Kidney epithelial cell (primary cell): ENCODE results near the gene TGFA. TPM values are rescaled to one million over a fixed set of nuclear protein-coding genes. Genes with fewer than 3 reads are reported as not detected.

Experiments
- DNase-seq: peaks from one replicate; pipeline ENCODE4 v3.0.0-alpha.2; 2010; ENCODE audit warnings: low read depth
- H3K27me3 ChIP-seq: 2 replicates; pipeline ENCODE4 v1.6.0; 2011; ENCODE audit warnings: low read length; ENCODE audit not compliant: control insufficient read depth, insufficient read depth
- H3K36me3 ChIP-seq: 2 replicates; pipeline ENCODE4 v1.5.1; 2011; ENCODE audit warnings: low read length; ENCODE audit not compliant: control insufficient read depth, insufficient read depth
- H3K4me3 ChIP-seq: 2 replicates; pipeline ENCODE4 v1.5.1; 2011; ENCODE audit warnings: low read depth, mild to moderate bottlenecking, control low read depth, low read length
- total RNA-seq: library from RNA; depleted of rRNA; stranded (reverse); fragments of >200 nt; gene quantifications from 2 replicates; pipeline ENCODE4 v1.2.3, GENCODE V29; 2015
- TF ChIP-seq, protein P1 (sequence below): IDR thresholded peaks from 2 replicates; pipeline ENCODE4 v1.5.1; 2011; ENCODE audit warnings: mild to moderate bottlenecking, moderate library complexity, low read length, control low read depth, inconsistent platforms; ENCODE audit not compliant: insufficient read depth, poor library complexity, severe bottlenecking

TGFA gene
- total RNA-seq, 1 donor from 2014 or later: 72.1 TPM

- Histone ChIP-seq H3K36me3 (no peaks in the 10 kb centered on the region), H3K4me3 (no peak overlapping the region), H3K27me3 (peaks cover 4% of the 10 kb centered on the region)
- TF ChIP-seq, protein P1, sequence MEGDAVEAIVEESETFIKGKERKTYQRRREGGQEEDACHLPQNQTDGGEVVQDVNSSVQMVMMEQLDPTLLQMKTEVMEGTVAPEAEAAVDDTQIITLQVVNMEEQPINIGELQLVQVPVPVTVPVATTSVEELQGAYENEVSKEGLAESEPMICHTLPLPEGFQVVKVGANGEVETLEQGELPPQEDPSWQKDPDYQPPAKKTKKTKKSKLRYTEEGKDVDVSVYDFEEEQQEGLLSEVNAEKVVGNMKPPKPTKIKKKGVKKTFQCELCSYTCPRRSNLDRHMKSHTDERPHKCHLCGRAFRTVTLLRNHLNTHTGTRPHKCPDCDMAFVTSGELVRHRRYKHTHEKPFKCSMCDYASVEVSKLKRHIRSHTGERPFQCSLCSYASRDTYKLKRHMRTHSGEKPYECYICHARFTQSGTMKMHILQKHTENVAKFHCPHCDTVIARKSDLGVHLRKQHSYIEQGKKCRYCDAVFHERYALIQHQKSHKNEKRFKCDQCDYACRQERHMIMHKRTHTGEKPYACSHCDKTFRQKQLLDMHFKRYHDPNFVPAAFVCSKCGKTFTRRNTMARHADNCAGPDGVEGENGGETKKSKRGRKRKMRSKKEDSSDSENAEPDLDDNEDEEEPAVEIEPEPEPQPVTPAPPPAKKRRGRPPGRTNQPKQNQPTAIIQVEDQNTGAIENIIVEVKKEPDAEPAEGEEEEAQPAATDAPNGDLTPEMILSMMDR: no peak
- DNase-seq: no peak
Observed at GRCh38 chr2:70412294-70413070, 141.1 kb downstream of the TGFA start.

GRCh38 chr2:70411483-70412125 lies 142.0 kb downstream of the TGFA start:
- H3K27me3 ChIP-seq: peaks cover 4% of the 10 kb centered on the region
- H3K4me3 ChIP-seq: no peak overlapping the region
- TF ChIP-seq, protein P1: no peak
- DNase-seq: no peak
- H3K36me3 ChIP-seq: no peaks in the 10 kb centered on the region

- TF ChIP-seq, protein P1: no peak
- Histone ChIP-seq H3K27me3 (peaks cover 2% of the 10 kb centered on the region), H3K36me3 (no peaks in the 10 kb centered on the region), H3K4me3 (no peak overlapping the region)
- no peak for DNase-seq
Observed at GRCh38 chr2:70403267-70404053, 150.2 kb downstream of the TGFA start.

DNA sequence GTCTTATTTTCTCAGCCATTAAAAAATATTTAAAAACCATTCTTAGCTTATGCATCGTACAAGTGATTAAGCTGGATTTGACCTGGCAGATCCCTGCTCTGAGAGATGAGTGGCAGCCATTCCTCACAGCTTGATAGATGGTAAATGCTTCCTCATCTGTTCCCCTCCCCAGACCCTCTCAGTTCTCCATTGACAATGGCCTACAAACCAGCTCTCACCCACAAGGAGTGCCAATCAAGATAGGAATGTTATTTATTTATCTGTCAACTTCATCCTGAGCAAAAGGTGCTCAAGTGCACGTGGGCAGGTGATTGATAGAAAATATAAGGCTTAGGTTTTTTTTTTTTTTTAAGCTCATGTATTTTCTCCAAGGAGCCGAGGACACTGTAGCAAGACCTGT lies 153.1 kb downstream of the TGFA start:
- TF ChIP-seq, protein P1: no peak
- H3K36me3 ChIP-seq: no peaks in the 10 kb centered on the region
- peaks cover 6% of the 10 kb centered on the region for H3K27me3 ChIP-seq
- no peak overlapping the region for H3K4me3 ChIP-seq
- no peak for DNase-seq

GRCh38 chr2:70399046-70399445 lies 154.6 kb downstream of the TGFA start:
- Histone ChIP-seq H3K27me3 (peaks cover 9% of the 10 kb centered on the region), H3K4me3 (no peak overlapping the region), H3K36me3 (no peaks in the 10 kb centered on the region)
- TF ChIP-seq, protein P1: no peak
- no peak for DNase-seq

Other genes starting within 250 kb of the TGFA start
- gene ADD2, start 214.4 kb upstream of the TGFA start, total RNA-seq: 8.9 and 9.9 TPM in 2 replicates
- gene FIGLA, start 236.8 kb upstream of the TGFA start, total RNA-seq: not detected in 2 replicates